Neuronal stem cell (in vitro differentiated cells): Measurements from ENCODE around the gene PTPRD.
A peak's percentile ranks its signal among the peaks of the same experiment; 100 is the strongest.

ENCODE experiments used
- DNase-seq: peaks from one replicate; pipeline ENCODE4 v3.0.0-alpha.2; 2013; ENCODE audit warnings: low spot score
- H2AFZ ChIP-seq: one replicate; pipeline ENCODE4 v1.6.1; 2013; ENCODE audit warnings: mild to moderate bottlenecking, low read length, inconsistent platforms
- H2AK5ac ChIP-seq: 2 replicates; pipeline ENCODE4 v1.6.1; 2013; ENCODE audit warnings: low read depth, mild to moderate bottlenecking, inconsistent platforms, low read length, moderate library complexity, mixed read lengths
- H2BK120ac ChIP-seq: 2 replicates; pipeline ENCODE4 v1.6.1; 2013; ENCODE audit warnings: low read depth, mild to moderate bottlenecking, inconsistent platforms, low read length, moderate library complexity, mixed read lengths
- H2BK12ac ChIP-seq: one replicate; pipeline ENCODE4 v1.6.1; 2013; ENCODE audit warnings: low read length, inconsistent platforms
- H2BK15ac ChIP-seq: 2 replicates; pipeline ENCODE4 v1.6.1; 2013; ENCODE audit warnings: mild to moderate bottlenecking, low read length, inconsistent platforms, mixed read lengths
- H2BK5ac ChIP-seq: one replicate; pipeline ENCODE4 v1.6.1; 2013; ENCODE audit warnings: inconsistent platforms, mild to moderate bottlenecking, low read length, moderate library complexity
- H3K14ac ChIP-seq: one replicate; pipeline ENCODE4 v1.6.1; 2013; ENCODE audit warnings: low read length, inconsistent platforms
- H3K18ac ChIP-seq: 2 replicates; pipeline ENCODE4 v1.6.1; 2013; ENCODE audit warnings: low read length, inconsistent platforms
- H3K23ac ChIP-seq: 2 replicates; pipeline ENCODE4 v1.6.1; 2013; ENCODE audit warnings: low read depth, mild to moderate bottlenecking, mixed read lengths, low read length, inconsistent platforms; ENCODE audit not compliant: poor library complexity
- H3K27ac ChIP-seq: replicated peaks from 3 replicates; pipeline ENCODE4 v1.5.1; 2013; ENCODE audit warnings: low read length, inconsistent platforms
- H3K27me3 ChIP-seq, 3 experiments: 2 replicates each; pipeline ENCODE4 v1.6.1; 2013; ENCODE audit warnings: low read length in 3 of 3, mild to moderate bottlenecking in 2 of 3, inconsistent platforms in 1 of 3, low read depth in 1 of 3, mixed read lengths in 1 of 3, moderate library complexity in 1 of 3; ENCODE audit not compliant: control insufficient read depth in 3 of 3, insufficient read depth in 3 of 3
- H3K36me3 ChIP-seq, 2 donors: replicated peaks in 1 of 2; 2 replicates each; pipeline ENCODE4 v1.6.1; 2013; ENCODE audit warnings: low read length in 2 of 2; ENCODE audit not compliant: control insufficient read depth in 2 of 2, insufficient read depth in 2 of 2
- H3K4ac ChIP-seq: 2 replicates; pipeline ENCODE4 v1.6.1; 2013; ENCODE audit warnings: inconsistent platforms, mild to moderate bottlenecking, low read length, moderate library complexity
- H3K4me1 ChIP-seq, 2 donors: 1 replicate in 1 of 2; 2 replicates in 1 of 2; pipeline ENCODE4 v1.6.1; 2013; ENCODE audit warnings: low read length in 2 of 2, low read depth in 1 of 2; ENCODE audit not compliant: control insufficient read depth in 2 of 2, insufficient read depth in 1 of 2
- H3K4me2 ChIP-seq: one replicate; pipeline ENCODE4 v1.6.1; 2013; ENCODE audit warnings: mild to moderate bottlenecking, low read length, inconsistent platforms; ENCODE audit not compliant: insufficient read depth, poor library complexity, severe bottlenecking
- H3K4me3 ChIP-seq, 2 donors: 2 replicates each; pipeline ENCODE4 v1.5.1; 2013; ENCODE audit warnings: low read length in 2 of 2, mild to moderate bottlenecking in 2 of 2, inconsistent platforms in 1 of 2, moderate library complexity in 1 of 2
- H3K79me1 ChIP-seq: one replicate; pipeline ENCODE4 v1.6.1; 2013; ENCODE audit warnings: low read depth, mild to moderate bottlenecking, inconsistent platforms, low read length, moderate library complexity
- H3K9ac ChIP-seq: one replicate; pipeline ENCODE4 v1.6.1; 2013; ENCODE audit warnings: mild to moderate bottlenecking, low read depth, low read length, inconsistent platforms; ENCODE audit not compliant: poor library complexity
- H3K9me3 ChIP-seq, 2 donors: replicated peaks in 1 of 2; 2 replicates each; pipeline versions ENCODE3 to v1.6.1; 2013; ENCODE audit warnings: low read length in 2 of 2, mild to moderate bottlenecking in 2 of 2, inconsistent platforms in 1 of 2, low read depth in 1 of 2, mixed read lengths in 1 of 2, moderate library complexity in 1 of 2; ENCODE audit not compliant: control insufficient read depth in 2 of 2, insufficient read depth in 1 of 2
- H4K8ac ChIP-seq: one replicate; pipeline ENCODE4 v1.6.1; 2013; ENCODE audit warnings: low read depth, mild to moderate bottlenecking, inconsistent platforms, low read length, moderate library complexity
- H4K91ac ChIP-seq: one replicate; pipeline ENCODE4 v1.6.1; 2013; ENCODE audit warnings: low read length, low read depth, mild to moderate bottlenecking, inconsistent platforms; ENCODE audit not compliant: poor library complexity
- WGBS, 2 donors: extraction: QIAGEN DNeasy Blood & Tissue Kit; methylation state at CpG; one replicate each; pipeline ENCODE4 v1.1.7; 2013; ENCODE audit warnings: missing lambda C conversion rate in 2 of 2, mixed read lengths in 1 of 2; ENCODE audit not compliant: insufficient read length in 2 of 2, insufficient replicate concordance in 1 of 2; ENCODE audit errors: extremely low coverage in 2 of 2; 5-methylcytosine and 5-hydroxymethylcytosine counted together

The PTPRD gene

DNA sequence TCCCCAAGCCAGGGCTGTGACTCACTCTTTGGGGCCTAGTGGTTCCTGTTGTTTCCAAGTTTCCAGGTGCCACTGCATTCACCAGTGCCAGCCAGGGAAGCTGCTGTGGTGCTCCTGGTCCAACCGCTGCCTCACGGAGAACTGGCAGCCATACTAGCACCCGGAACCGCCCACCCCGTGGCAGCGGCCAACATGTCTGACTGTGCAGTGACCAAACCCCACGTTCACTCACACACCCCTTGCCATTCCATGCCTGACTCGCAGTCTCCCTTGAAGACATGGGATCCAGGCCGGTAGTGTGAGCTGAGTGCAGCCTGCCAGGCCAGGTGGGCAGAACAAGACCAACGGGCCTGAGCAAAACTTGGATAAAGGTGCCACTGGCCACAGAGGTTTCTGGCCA lies 1968.2 kb downstream of the PTPRD start:
- no peaks in the 10 kb centered on the region for H3K27me3 ChIP-seq
- no peak overlapping the region for H3K4me2 ChIP-seq
- H2AFZ ChIP-seq = no peak overlapping the region
- H3K14ac ChIP-seq = no peak overlapping the region
- no peak overlapping the region for H4K8ac ChIP-seq
- peaks cover 0 to 1% of the 10 kb centered on the region in 2 donors for H3K4me1 ChIP-seq
- no peak overlapping the region for H2AK5ac ChIP-seq
- DNase-seq = no peak
- H2BK12ac ChIP-seq = no peak overlapping the region
- no peak overlapping the region for H3K18ac ChIP-seq
- no peak overlapping the region for H3K23ac ChIP-seq
- H2BK15ac ChIP-seq = no peak overlapping the region
- no peak overlapping the region for H3K4ac ChIP-seq
- H3K36me3 ChIP-seq = no peaks in the 10 kb centered on the region
- H2BK120ac ChIP-seq = no peak overlapping the region
- no peak overlapping the region for H4K91ac ChIP-seq
- no peak overlapping the region for H3K9ac ChIP-seq
- H3K79me1 ChIP-seq = peaks cover 3% of the 10 kb centered on the region
- H3K9me3 ChIP-seq = peaks cover 0 to 3% of the 10 kb centered on the region in 2 donors
- no CpG with 5 or more reads among the region's 10 CpGs for whole genome bisulfite sequencing, 2 donors
- no peak overlapping the region for H3K4me3 ChIP-seq
- no peak overlapping the region for H3K27ac ChIP-seq
- H2BK5ac ChIP-seq = no peak overlapping the region

DNA sequence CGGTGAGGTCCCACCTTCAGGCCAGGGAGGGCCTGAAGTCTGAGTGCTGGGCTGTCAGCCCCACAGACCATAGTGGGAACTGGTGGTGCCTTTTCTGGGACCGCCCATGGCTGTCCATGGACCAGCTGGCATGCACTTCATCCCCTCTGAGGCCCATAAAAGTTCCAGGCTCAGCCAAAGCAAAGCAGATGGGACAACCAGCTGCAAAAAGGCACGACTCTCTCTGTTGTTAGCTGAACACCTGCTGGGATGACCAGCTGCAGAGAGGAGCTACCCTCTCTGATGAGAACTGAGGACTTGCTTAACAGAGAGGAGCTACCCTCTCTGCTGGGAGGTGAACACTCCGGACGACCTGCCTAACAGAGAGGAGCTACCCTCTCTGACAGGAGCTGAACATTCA lies 1968.9 kb downstream of the PTPRD start:
- Histone ChIP-seq H2BK12ac (no peak overlapping the region), H3K18ac (peak overlapping the region; percentile 86), H4K91ac (no peak overlapping the region), H3K36me3 (no peaks in the 10 kb centered on the region), H2BK15ac (no peak overlapping the region), H3K9me3 (peaks cover 0 to 3% of the 10 kb centered on the region in 2 donors), H3K4me3 (no peak overlapping the region), H3K79me1 (peaks cover 3% of the 10 kb centered on the region), H2BK5ac (no peak overlapping the region), H2BK120ac (no peak overlapping the region), H3K9ac (no peak overlapping the region), H2AFZ (no peak overlapping the region), H3K4me2 (no peak overlapping the region), H3K14ac (no peak overlapping the region), H3K27ac (no peak overlapping the region), H3K27me3 (no peaks in the 10 kb centered on the region), H3K4me1 (peaks cover 0 to 1% of the 10 kb centered on the region in 2 donors), H3K4ac (no peak overlapping the region), H4K8ac (no peak overlapping the region), H2AK5ac (no peak overlapping the region), H3K23ac (peak overlapping the region; percentile 50)
- DNase-seq = no peak
- no CpG with 5 or more reads among the region's 5 CpGs for WGBS, 2 donors

DNA sequence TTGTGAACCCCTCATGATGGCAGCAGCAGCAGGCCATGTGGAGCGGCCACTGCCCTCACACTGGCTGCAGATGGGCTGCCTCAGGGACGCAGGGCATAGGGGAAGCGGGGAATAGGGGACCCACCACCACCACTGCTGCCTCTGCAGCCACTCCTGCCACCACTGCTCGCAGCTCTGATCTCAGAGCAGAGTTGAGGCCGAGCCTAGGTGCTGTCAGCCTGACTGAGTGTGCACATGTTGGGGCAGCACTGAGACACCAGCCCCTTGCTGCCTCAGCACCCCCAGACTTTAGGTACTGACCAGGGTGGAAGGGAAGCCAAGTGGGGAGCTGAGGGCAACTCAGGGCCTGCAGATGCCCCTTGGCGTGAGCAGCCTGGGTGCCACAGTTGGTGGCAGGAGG lies 1969.3 kb downstream of the PTPRD start:
- Histone ChIP-seq H2BK5ac (no peak overlapping the region), H3K14ac (no peak overlapping the region), H3K27me3 (no peaks in the 10 kb centered on the region)

DNA sequence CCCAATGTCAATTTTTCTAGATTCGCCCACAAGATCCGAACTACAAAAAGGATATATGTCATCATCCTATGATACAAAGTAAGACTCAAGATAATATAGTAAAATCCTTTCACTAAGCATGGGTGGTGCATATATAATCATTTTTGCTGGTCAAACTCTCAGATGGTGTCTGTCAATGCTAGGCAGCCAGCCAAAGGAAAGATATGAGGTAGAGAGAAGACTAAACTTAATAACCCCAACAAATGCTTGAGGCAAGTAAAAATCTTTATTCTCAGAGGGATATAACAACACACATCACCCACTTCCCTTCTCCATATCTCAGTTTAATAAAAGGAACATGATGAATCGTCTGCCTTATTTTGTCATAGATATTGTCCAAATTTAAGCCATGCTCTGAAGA lies 1972.0 kb downstream of the PTPRD start:
- no CpG with 5 or more reads among the region's 3 CpGs for WGBS, 2 donors
- no peaks in the 10 kb centered on the region for H3K27me3 ChIP-seq
- H3K4ac ChIP-seq = no peak overlapping the region
- H3K9ac ChIP-seq = no peak overlapping the region
- no peak overlapping the region for H2AFZ ChIP-seq
- H2BK15ac ChIP-seq = no peak overlapping the region
- H3K27ac ChIP-seq = no peak overlapping the region
- H3K18ac ChIP-seq = no peak overlapping the region
- no peak overlapping the region for H3K14ac ChIP-seq
- H3K79me1 ChIP-seq = peaks cover 2% of the 10 kb centered on the region
- H3K4me2 ChIP-seq = no peak overlapping the region
- H4K91ac ChIP-seq = no peak overlapping the region
- H3K23ac ChIP-seq = no peak overlapping the region
- no peak overlapping the region for H2BK5ac ChIP-seq
- no peak overlapping the region for H2BK12ac ChIP-seq
- H4K8ac ChIP-seq = no peak overlapping the region
- H3K4me3 ChIP-seq = no peak overlapping the region
- H2BK120ac ChIP-seq = no peak overlapping the region
- H3K4me1 ChIP-seq = peaks cover 0 to 1% of the 10 kb centered on the region in 2 donors
- peaks cover 0 to 3% of the 10 kb centered on the region in 2 donors for H3K9me3 ChIP-seq
- H3K36me3 ChIP-seq = no peaks in the 10 kb centered on the region
- no peak overlapping the region for H2AK5ac ChIP-seq
- DNase-seq = no peak

More for the DNA sequence above, 1969.3 kb downstream of the PTPRD start:
- Histone ChIP-seq H3K4me3 (peak overlapping the region in 1 of 2 donors; percentile 59), H4K8ac (peak overlapping the region; percentile 54), H2BK120ac (no peak overlapping the region), H3K4me1 (peaks cover 0 to 1% of the 10 kb centered on the region in 2 donors), H3K4ac (no peak overlapping the region), H3K27ac (no peak overlapping the region), H3K18ac (peak overlapping the region; percentile 86), H2AFZ (no peak overlapping the region), H3K9me3 (peaks cover 0 to 3% of the 10 kb centered on the region in 2 donors), H3K79me1 (peaks cover 3% of the 10 kb centered on the region), H3K9ac (no peak overlapping the region), H3K4me2 (no peak overlapping the region), H3K23ac (peak overlapping the region; percentile 50), H3K36me3 (no peaks in the 10 kb centered on the region), H4K91ac (peak overlapping the region; percentile 88), H2AK5ac (no peak overlapping the region), H2BK15ac (no peak overlapping the region), H2BK12ac (no peak overlapping the region)
- WGBS, 2 donors = no CpG with 5 or more reads among the region's 6 CpGs
- DNase-seq = no peak
